WI38 (cell line): ENCODE data around the gene SASS6.

Source experiments
- H3K4me3 ChIP-seq: 2 replicates; pipeline ENCODE4 v1.5.1; 2011; ENCODE audit warnings: low read depth, mild to moderate bottlenecking, control low read depth, low read length
- TF ChIP-seq, protein P1 (sequence below): IDR thresholded peaks from 2 replicates; pipeline ENCODE4 v1.5.1; 2012; ENCODE audit warnings: low read depth, mild to moderate bottlenecking, control low read depth, low read length

SASS6 gene

GRCh38 chr1:100137602-100138001, 4.9 kb upstream of the SASS6 start:
- H3K4me3 ChIP-seq, result no peak overlapping the region
- TF ChIP-seq, protein P1, sequence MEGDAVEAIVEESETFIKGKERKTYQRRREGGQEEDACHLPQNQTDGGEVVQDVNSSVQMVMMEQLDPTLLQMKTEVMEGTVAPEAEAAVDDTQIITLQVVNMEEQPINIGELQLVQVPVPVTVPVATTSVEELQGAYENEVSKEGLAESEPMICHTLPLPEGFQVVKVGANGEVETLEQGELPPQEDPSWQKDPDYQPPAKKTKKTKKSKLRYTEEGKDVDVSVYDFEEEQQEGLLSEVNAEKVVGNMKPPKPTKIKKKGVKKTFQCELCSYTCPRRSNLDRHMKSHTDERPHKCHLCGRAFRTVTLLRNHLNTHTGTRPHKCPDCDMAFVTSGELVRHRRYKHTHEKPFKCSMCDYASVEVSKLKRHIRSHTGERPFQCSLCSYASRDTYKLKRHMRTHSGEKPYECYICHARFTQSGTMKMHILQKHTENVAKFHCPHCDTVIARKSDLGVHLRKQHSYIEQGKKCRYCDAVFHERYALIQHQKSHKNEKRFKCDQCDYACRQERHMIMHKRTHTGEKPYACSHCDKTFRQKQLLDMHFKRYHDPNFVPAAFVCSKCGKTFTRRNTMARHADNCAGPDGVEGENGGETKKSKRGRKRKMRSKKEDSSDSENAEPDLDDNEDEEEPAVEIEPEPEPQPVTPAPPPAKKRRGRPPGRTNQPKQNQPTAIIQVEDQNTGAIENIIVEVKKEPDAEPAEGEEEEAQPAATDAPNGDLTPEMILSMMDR, result no peak

GRCh38 chr1:100134872-100135271, 2.1 kb upstream of the SASS6 start:
- H3K4me3 ChIP-seq, result no peak overlapping the region
- TF ChIP-seq, protein P1, result no peak

- H3K4me3 ChIP-seq, result peak overlapping the region; percentile 93
- TF ChIP-seq, protein P1, result no peak
Observed at GRCh38 chr1:100131623-100132022, 1.1 kb downstream of the SASS6 start.

- no peak overlapping the region for H3K4me3 ChIP-seq
- TF ChIP-seq, protein P1, result no peak
Observed at GRCh38 chr1:100130552-100131077, 2.1 kb downstream of the SASS6 start.

GRCh38 chr1:100127226-100127625, 5.5 kb downstream of the SASS6 start:
- TF ChIP-seq, protein P1, result no peak
- no peak overlapping the region for H3K4me3 ChIP-seq

DNA sequence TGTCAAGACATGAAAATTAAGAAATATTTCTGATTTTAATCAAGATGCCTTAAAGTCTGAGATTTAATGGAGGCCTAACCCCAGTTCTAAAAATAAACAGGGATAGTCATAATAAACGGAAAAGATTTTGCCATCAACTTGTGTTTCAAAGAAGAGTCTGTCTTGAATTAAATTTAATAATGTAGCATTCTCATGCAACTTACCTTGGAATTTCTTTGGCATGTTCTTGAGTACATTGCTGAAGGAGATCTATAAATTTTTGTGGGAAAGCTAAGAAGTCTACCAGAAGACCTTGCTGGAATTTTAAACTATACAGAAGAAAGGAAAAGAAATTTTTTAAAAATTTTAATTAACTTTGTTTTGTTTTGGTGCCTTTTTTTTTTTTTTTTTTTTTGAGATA, 10.6 kb downstream of the SASS6 start:
- TF ChIP-seq, protein P1, result no peak
- H3K4me3 ChIP-seq, result no peak overlapping the region

DNA sequence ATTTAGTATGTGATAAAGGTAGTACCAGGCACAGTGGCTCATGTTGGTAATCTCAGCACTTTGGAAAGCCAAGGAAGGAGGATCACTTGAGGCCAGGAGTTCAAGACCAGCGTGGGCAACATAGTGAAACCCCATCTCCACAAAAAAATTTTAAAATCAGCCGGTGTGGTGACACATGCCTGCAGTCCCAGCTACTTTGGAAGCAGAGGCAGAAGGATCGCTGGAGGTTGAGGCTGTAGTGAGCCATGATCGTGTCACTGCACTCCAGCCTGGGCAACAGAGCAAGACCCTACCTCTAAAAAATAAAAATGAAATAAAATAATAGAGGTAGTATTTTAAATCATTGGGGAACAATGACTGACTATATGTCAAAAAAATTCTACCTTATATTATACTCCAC, 17.2 kb downstream of the SASS6 start:
- TF ChIP-seq, protein P1, result no peak
- no peak overlapping the region for H3K4me3 ChIP-seq
